ENCODE measurements around the gene NAA10.

NAA10 gene

DNA sequence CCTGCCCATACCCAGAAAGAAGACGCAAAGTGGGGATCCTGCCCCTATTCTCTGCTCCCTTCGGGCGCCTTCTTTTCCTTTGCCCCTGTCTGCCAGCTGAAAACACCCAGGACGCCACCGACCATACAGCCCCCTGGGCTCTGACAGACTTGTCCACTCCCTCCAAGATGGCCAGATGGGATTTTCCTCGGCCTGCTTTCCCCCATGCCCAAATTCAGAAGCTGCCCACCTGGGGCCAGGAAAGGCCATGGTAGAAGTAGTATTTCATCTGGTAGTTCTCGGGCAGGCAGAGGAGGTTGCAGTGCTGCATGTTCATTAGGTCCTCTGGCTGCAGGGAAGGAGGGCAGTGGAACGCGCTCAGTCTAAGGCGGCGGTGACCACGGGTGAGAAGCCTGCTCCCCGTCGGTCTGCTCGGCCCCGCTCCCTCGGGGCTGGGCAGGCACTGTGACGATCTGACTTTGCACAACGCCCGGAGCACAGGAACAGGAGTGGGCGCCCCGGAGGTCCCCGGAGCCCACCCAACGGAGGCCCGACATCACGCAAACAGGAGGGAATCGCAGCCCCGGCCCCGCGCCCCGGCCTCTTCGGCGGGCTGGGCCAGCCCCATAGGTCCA is 582 bp downstream of the NAA10 start:
- peaks cover 13% of the 10 kb centered on the region for H3K36me3 ChIP-seq (ENCODE audit: insufficient read depth, low read length)
- peak overlapping the region; percentile 77 for H3K9ac ChIP-seq (ENCODE audit: low read depth, low read length)
- H3K9me3 ChIP-seq (ENCODE audit: control insufficient read depth, insufficient read depth, low read length), result no peaks in the 10 kb centered on the region
- no peaks in the 10 kb centered on the region; the same call in 1 of the 2 replicates for H3K4me1 ChIP-seq (ENCODE audit: insufficient read depth, low read length)

- Histone ChIP-seq H3K9ac (ENCODE audit: low read depth, low read length) (peak overlapping the region; percentile 77), H3K4me1 (ENCODE audit: insufficient read depth, low read length) (no peaks in the 10 kb centered on the region; the same call in 1 of the 2 replicates), H3K36me3 (ENCODE audit: insufficient read depth, low read length) (peaks cover 13% of the 10 kb centered on the region), H3K9me3 (ENCODE audit: control insufficient read depth, insufficient read depth, low read length) (no peaks in the 10 kb centered on the region)
Observed at GRCh38 chrX:153933748-153934147, 1.1 kb downstream of the NAA10 start.

GRCh38 chrX:153932220-153932915 is 2.5 kb downstream of the NAA10 start:
- Histone ChIP-seq H3K9ac (ENCODE audit: low read depth, low read length) (no peak overlapping the region), H3K9me3 (ENCODE audit: control insufficient read depth, insufficient read depth, low read length) (no peaks in the 10 kb centered on the region), H3K4me1 (ENCODE audit: insufficient read depth, low read length) (no peaks in the 10 kb centered on the region; the same call in 1 of the 2 replicates), H3K36me3 (ENCODE audit: insufficient read depth, low read length) (peaks cover 13% of the 10 kb centered on the region)

GRCh38 chrX:153931748-153932147 is 3.1 kb downstream of the NAA10 start:
- Histone ChIP-seq H3K9ac (ENCODE audit: low read depth, low read length) (no peak overlapping the region), H3K9me3 (ENCODE audit: control insufficient read depth, insufficient read depth, low read length) (no peaks in the 10 kb centered on the region), H3K4me1 (ENCODE audit: insufficient read depth, low read length) (no peaks in the 10 kb centered on the region; the same call in 1 of the 2 replicates), H3K36me3 (ENCODE audit: insufficient read depth, low read length) (peaks cover 13% of the 10 kb centered on the region)

- no peak overlapping the region for H3K9ac ChIP-seq (ENCODE audit: low read depth, low read length)
- H3K4me1 ChIP-seq (ENCODE audit: insufficient read depth, low read length), result no peaks in the 10 kb centered on the region; the same call in 1 of the 2 replicates
- H3K9me3 ChIP-seq (ENCODE audit: control insufficient read depth, insufficient read depth, low read length), result no peaks in the 10 kb centered on the region
- peaks cover 13% of the 10 kb centered on the region for H3K36me3 ChIP-seq (ENCODE audit: insufficient read depth, low read length)
Observed at GRCh38 chrX:153931151-153931550, 3.7 kb downstream of the NAA10 start.

- no peak overlapping the region for H3K9ac ChIP-seq (ENCODE audit: low read depth, low read length)
Observed at GRCh38 chrX:153930011-153930910, 4.6 kb downstream of the NAA10 start.

DNA sequence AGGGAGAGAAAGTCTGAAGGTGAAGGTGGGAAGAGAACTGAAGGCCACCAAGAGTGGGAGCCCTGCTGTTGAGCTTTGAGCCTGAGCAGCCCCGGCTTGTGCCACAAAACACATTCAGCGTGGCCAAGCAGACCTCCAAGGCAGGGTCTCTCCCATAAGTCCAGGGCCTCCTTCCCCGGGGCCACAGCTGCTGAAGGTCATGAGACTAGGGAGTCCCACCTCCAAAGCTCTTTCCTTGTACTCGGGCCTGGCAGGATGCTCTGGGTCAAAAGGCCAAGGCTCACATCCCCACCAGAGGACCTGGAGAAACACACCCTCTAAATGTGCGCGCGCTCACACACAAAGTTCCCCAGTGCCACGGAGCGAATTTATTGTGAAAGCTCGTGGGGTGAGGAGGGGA is 5.3 kb downstream of the NAA10 start:
- peaks cover 13% of the 10 kb centered on the region for H3K36me3 ChIP-seq (ENCODE audit: insufficient read depth, low read length)
- H3K9me3 ChIP-seq (ENCODE audit: control insufficient read depth, insufficient read depth, low read length), result no peaks in the 10 kb centered on the region
- peaks cover 9% of the 10 kb centered on the region for H3K4me1 ChIP-seq (ENCODE audit: insufficient read depth, low read length)
- no peak overlapping the region for H3K9ac ChIP-seq (ENCODE audit: low read depth, low read length)

More at GRCh38 chrX:153930011-153930910, 4.6 kb downstream of the NAA10 start:
- Histone ChIP-seq H3K36me3 (ENCODE audit: insufficient read depth, low read length) (peaks cover 13% of the 10 kb centered on the region), H3K4me1 (ENCODE audit: insufficient read depth, low read length) (peaks cover 2% of the 10 kb centered on the region; the same call in 1 of the 2 replicates), H3K9me3 (ENCODE audit: control insufficient read depth, insufficient read depth, low read length) (no peaks in the 10 kb centered on the region)

DNA sequence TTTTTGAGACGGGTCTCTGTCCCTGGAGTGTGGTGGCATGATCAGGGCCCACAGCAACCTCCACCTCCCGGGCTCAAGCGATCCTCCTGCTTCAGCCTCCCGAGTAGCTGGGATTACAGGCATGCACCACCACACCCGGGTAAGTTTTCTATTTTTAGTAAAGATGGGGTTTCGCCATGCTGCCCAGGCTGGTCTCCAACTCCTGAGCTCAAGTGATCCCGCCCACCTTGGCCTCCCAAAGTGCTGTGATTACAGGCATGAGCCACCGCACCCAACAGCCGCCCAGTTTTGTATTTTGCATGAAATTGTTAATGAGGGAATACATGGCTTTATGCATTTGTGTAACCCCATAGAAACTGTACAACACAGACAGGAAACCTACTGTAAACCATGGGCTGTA is 6.0 kb downstream of the NAA10 start:
- H3K9me3 ChIP-seq (ENCODE audit: control insufficient read depth, insufficient read depth, low read length), result no peaks in the 10 kb centered on the region
- no peak overlapping the region; the same call in 1 of the 2 replicates for H3K9ac ChIP-seq (ENCODE audit: low read depth, low read length)
- H3K36me3 ChIP-seq (ENCODE audit: insufficient read depth, low read length), result peaks cover 13% of the 10 kb centered on the region
- H3K4me1 ChIP-seq (ENCODE audit: insufficient read depth, low read length), result peaks cover 14% of the 10 kb centered on the region

GRCh38 chrX:153927922-153928760 is 6.7 kb downstream of the NAA10 start:
- Histone ChIP-seq H3K4me1 (ENCODE audit: insufficient read depth, low read length) (peaks cover 14% of the 10 kb centered on the region), H3K9ac (ENCODE audit: low read depth, low read length) (peak overlapping the region; percentile 63), H3K36me3 (ENCODE audit: insufficient read depth, low read length) (peaks cover 8% of the 10 kb centered on the region), H3K9me3 (ENCODE audit: control insufficient read depth, insufficient read depth, low read length) (no peaks in the 10 kb centered on the region)

DNA sequence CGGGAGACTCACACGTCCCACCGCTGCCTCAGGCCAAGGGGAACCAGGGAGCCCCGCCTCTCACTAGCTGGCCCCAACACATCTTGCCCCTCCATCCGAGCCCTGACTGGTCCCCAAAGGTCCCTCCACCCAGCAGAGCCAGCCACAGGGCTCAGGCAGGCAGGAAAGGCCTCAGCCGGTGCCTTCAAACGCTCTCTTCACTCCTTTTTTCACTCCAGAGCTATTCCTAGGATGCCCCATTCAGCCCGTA is 7.2 kb downstream of the NAA10 start:
- Histone ChIP-seq H3K4me1 (ENCODE audit: insufficient read depth, low read length) (peaks cover 14% of the 10 kb centered on the region), H3K36me3 (ENCODE audit: insufficient read depth, low read length) (0 out of 2 replicates have a peak, but pooled peaks cover 5% of the 10 kb centered on the region), H3K9me3 (ENCODE audit: control insufficient read depth, insufficient read depth, low read length) (no peaks in the 10 kb centered on the region), H3K9ac (ENCODE audit: low read depth, low read length) (peak overlapping the region; percentile 63)

DNA sequence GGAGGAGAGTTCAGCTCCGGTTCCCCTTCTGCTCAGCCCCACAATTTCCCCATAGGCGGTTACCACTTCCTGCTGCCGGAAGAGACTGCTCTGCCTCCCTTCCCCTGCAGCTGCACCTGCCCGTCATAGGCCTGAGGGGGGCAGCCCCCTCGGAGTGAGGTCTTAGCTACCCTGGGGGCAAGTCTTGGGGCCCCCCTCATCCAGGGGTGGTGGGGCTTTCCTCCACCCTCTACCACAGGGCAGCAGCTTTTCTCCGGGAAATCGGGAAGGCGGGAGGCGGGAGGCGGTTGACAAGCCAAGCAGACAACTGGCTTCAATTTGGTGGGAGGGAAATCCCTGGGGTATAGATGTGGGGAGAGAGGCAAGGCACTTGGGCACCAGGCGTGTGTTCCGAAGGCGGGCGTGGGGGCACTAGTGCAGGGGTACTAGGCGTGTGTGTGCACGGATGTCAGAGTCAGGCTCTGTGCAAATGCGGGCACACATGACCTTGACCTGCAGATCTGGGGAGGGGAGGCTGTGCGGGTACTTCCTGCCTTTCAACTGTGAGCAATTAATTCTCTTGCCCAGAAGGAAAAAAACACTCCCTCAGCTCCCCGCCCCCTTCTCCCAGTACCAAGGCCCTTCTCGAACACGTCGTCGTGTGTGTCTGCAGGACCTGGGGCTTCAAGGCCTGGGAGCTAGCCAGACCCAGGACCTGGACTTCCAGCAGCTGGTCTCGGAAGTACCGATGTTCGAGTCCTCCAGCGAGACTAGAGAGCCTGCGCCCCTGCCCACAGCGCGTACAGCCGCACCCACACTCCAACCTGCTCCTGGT is 7.8 kb downstream of the NAA10 start:
- Histone ChIP-seq H3K9ac (ENCODE audit: low read depth, low read length) (peak overlapping the region; percentile 63), H3K4me1 (ENCODE audit: insufficient read depth, low read length) (peaks cover 14% of the 10 kb centered on the region), H3K9me3 (ENCODE audit: control insufficient read depth, insufficient read depth, low read length) (no peaks in the 10 kb centered on the region), H3K36me3 (ENCODE audit: insufficient read depth, low read length) (0 out of 2 replicates have a peak, but pooled peaks cover 3% of the 10 kb centered on the region)

GRCh38 chrX:153926552-153926857 is 8.3 kb downstream of the NAA10 start:
- no peaks in the 10 kb centered on the region for H3K9me3 ChIP-seq (ENCODE audit: control insufficient read depth, insufficient read depth, low read length)
- peaks cover 14% of the 10 kb centered on the region for H3K4me1 ChIP-seq (ENCODE audit: insufficient read depth, low read length)
- H3K36me3 ChIP-seq (ENCODE audit: insufficient read depth, low read length), result no peaks in the 10 kb centered on the region
- H3K9ac ChIP-seq (ENCODE audit: low read depth, low read length), result peak overlapping the region; percentile 63

GRCh38 chrX:153925739-153926551 is 8.9 kb downstream of the NAA10 start, which contains the start of gene ARHGAP4:
Gene ARHGAP4 (minus strand): TSS chrX:153926264. CDS start chrX:153926202, 62 bp downstream.
- Histone ChIP-seq H3K9me3 (ENCODE audit: control insufficient read depth, insufficient read depth, low read length) (no peaks in the 10 kb centered on the region), H3K4me1 (ENCODE audit: insufficient read depth, low read length) (peaks cover 14% of the 10 kb centered on the region), H3K36me3 (ENCODE audit: insufficient read depth, low read length) (no peaks in the 10 kb centered on the region), H3K9ac (ENCODE audit: low read depth, low read length) (peak within 1 kb of the TSS; percentile 63)

Data from ES-I3 (cell line).